GM10248 (cell line): ENCODE results near the gene ITGAE.
A peak's percentile ranks its signal among the peaks of the same experiment; 100 is the strongest.
"Not testable (repeated sequence)": the region's sequence is repeated elsewhere in the genome, so short reads cannot be mapped to it uniquely, and the experiment has no call there.

Experiments used
- CTCF ChIA-PET: fragments of 300-600 bp; sonication (Branson Sonifier 250); formaldehyde crosslinking; extraction: SDS; loops from one replicate; lab custom pipeline; 2021; ENCODE audit warnings: antibody characterized with exemption; lab: Yijun Ruan, JAX
- POLR2A ChIA-PET: fragments of 350-650 bp; sonication (Branson Sonifier 250); formaldehyde crosslinking; extraction: SDS; loops from one replicate; lab custom pipeline; 2020; ENCODE audit warnings: antibody characterized with exemption; lab: Yijun Ruan, JAX
- DNase-seq: peaks from one replicate; pipeline ENCODE4 v3.0.0; 2012; ENCODE audit errors: extremely low spot score
- CTCF ChIP-seq: IDR thresholded peaks from 2 replicates; pipeline ENCODE4 v1.5.1; 2012; ENCODE audit warnings: mild to moderate bottlenecking, low read depth; ENCODE audit errors: extremely low read depth, missing control alignments, control extremely low read depth

Gene ITGAE

GRCh38 chr17:3845291-3845620 is 44.3 kb upstream of the ITGAE start:
- ChIA-PET CTCF (interaction anchor here (0.8 to 6.9 kb wide), 19 partner anchors 7 to 1463 kb away, joined by 3 to 107 read pairs (median 9); partner anchors contain the start of gene CAMKK1), POLR2A (interaction anchor here (0.6 to 1.5 kb wide), 3 partner anchors 12 to 209 kb away, joined by 3 to 6 read pairs (median 3); partner anchors contain the start of genes CTNS and SHPK)
- no peak for TF ChIP-seq CTCF
- DNase-seq, result peak; percentile 69

GRCh38 chr17:3844556-3844955 is 43.6 kb upstream of the ITGAE start:
- POLR2A ChIA-PET, DNase-seq: not testable (repeated sequence)
- CTCF ChIA-PET, result interaction anchor here (0.9 to 6.9 kb wide), 19 partner anchors 9 to 229 kb away, joined by 3 to 107 read pairs (median 7); no protein-coding TSS in a partner anchor

GRCh38 chr17:3843935-3844516 is 43.0 kb upstream of the ITGAE start:
- POLR2A ChIA-PET, result no interaction called here
- CTCF ChIA-PET, result interaction anchor here (0.7 to 6.9 kb wide), 22 partner anchors 8 to 231 kb away, joined by 3 to 107 read pairs (median 5); no protein-coding TSS in a partner anchor
- peak; percentile 61 for DNase-seq
- TF ChIP-seq CTCF, result peak; percentile 68

- TF ChIP-seq CTCF, result no peak
- POLR2A ChIA-PET, result no interaction called here
- CTCF ChIA-PET, result interaction anchor here (0.7 to 5.6 kb wide), 5 partner anchors 8 to 101 kb away, joined by 4 to 55 read pairs (median 9); partner anchors contain the start of gene NCBP3
- DNase-seq, result no peak
Measured at GRCh38 chr17:3838206-3838605, 37.2 kb upstream of the ITGAE start.

GRCh38 chr17:3836551-3836950 is 35.6 kb upstream of the ITGAE start:
- DNase-seq, result no peak
- POLR2A ChIA-PET, result interaction anchor here (0.6 to 0.7 kb wide), 2 partner anchors 192 to 244 kb away, joined by 3 to 5 read pairs; no protein-coding TSS in a partner anchor
- TF ChIP-seq CTCF, result no peak
- CTCF ChIA-PET, result interaction anchor here (1.3 to 5.6 kb wide), 3 partner anchors 8 to 99 kb away, joined by 3 to 55 read pairs (median 29); partner anchors contain the start of gene NCBP3

GRCh38 chr17:3835410-3836229 is 34.6 kb upstream of the ITGAE start:
- no peak for DNase-seq
- TF ChIP-seq CTCF, result no peak
- POLR2A ChIA-PET, result no interaction called here
- CTCF ChIA-PET, result interaction anchor here (1.6 to 3.2 kb wide), 2 partner anchors 9 to 97 kb away, joined by 4 to 29 read pairs; partner anchors contain the start of gene NCBP3

- POLR2A ChIA-PET, result no interaction called here
- no peak for DNase-seq
- no peak for TF ChIP-seq CTCF
- CTCF ChIA-PET, result interaction anchor here (1.4 to 3.2 kb wide), 3 partner anchors 10 to 98 kb away, joined by 4 to 29 read pairs (median 6); partner anchors contain the start of gene NCBP3
Measured at GRCh38 chr17:3834811-3835210, 33.8 kb upstream of the ITGAE start.
